K562 (cell line): ENCODE results near the gene OR8A1. TPM values are rescaled to one million over a fixed set of nuclear protein-coding genes. Genes with fewer than 3 reads are reported as not detected.

Experiments used
- ATAC-seq: fragments of 200-7000 bp; cut with Tn5 transposase; 3 replicates; pipeline ENCODE4 v1.9.1; 2020; ENCODE audit warnings: moderate library complexity
- BruUV-seq: library from RNA; stranded (reverse); fragments of 400-500 nt; replicated peaks from 2 replicates; lab custom pipeline; 2021; lab: Mats Ljungman, UMichigan
- CTCF ChIA-PET: fragments of 300-600 bp; formaldehyde crosslinking; extraction: SDS; loops from one replicate; lab custom pipeline; 2021; ENCODE audit warnings: low intra/inter-chr PET ratio; lab: Yijun Ruan, JAX
- POLR2A ChIA-PET: fragments of 300-600, 350-650 bp; sonication (Branson Sonifier 250); formaldehyde crosslinking; extraction: SDS; loops from one replicate; lab custom pipeline; 2021; ENCODE audit warnings: antibody characterized with exemption, inconsistent platforms; lab: Yijun Ruan, JAX
- DNase-seq, 4 experiments: peaks; one replicate each; pipeline versions ENCODE4 v3.0.0 to v3.0.0-alpha.2; 2011 to 2018; ENCODE audit warnings: low spot score in 3 of 4, mixed read lengths in 3 of 4; ENCODE audit errors: extremely low read depth in 1 of 4
- FAIRE-seq: peaks from 2 replicates; lab custom pipeline; 2011; peaks lifted over from hg19 to GRCh38; lab: Jason Lieb, UNC
- H2AFZ ChIP-seq: 2 replicates; pipeline ENCODE4 v1.6.0; 2011; ENCODE audit warnings: low read depth, low read length, control low read depth, inconsistent platforms
- H3K27ac ChIP-seq: fragments of 200-600 bp; 3 replicates; pipeline ENCODE4 v1.8.0; 2011; ENCODE audit warnings: low read depth, mild to moderate bottlenecking, control low read depth, inconsistent platforms, low read length, moderate library complexity, mixed read lengths; ENCODE audit errors: extremely low read depth
- H3K27me3 ChIP-seq, 2 experiments: fragments of 300-600 bp in 1 of 2; 2 replicates in 1 of 2; 3 replicates in 1 of 2; pipeline versions ENCODE4 v1.6.0 to v1.8.0; 2011; ENCODE audit warnings: inconsistent platforms in 2 of 2, low read length in 2 of 2, mild to moderate bottlenecking in 1 of 2, mixed read lengths in 1 of 2, moderate library complexity in 1 of 2; ENCODE audit not compliant: control insufficient read depth in 2 of 2, insufficient read depth in 2 of 2
- H3K36me3 ChIP-seq: fragments of 300-600 bp; 3 replicates; pipeline ENCODE4 v1.8.0; 2011; ENCODE audit warnings: mild to moderate bottlenecking, low read length, inconsistent platforms; ENCODE audit not compliant: control insufficient read depth, insufficient read depth
- H3K4me1 ChIP-seq, 2 experiments: fragments of 200-600 bp in 1 of 2; replicated peaks in 1 of 2; 2 replicates in 1 of 2; 3 replicates in 1 of 2; pipeline versions ENCODE4 v1.5.1 to v1.8.0; 2011; ENCODE audit warnings: inconsistent platforms in 2 of 2, low read length in 2 of 2, mild to moderate bottlenecking in 1 of 2, mixed read lengths in 1 of 2, moderate library complexity in 1 of 2; ENCODE audit not compliant: control insufficient read depth in 2 of 2, insufficient read depth in 2 of 2
- H3K4me2 ChIP-seq: 2 replicates; pipeline ENCODE4 v1.6.1; 2011; ENCODE audit warnings: low read length, control low read depth, inconsistent platforms, mixed read lengths; ENCODE audit not compliant: insufficient read depth
- H3K4me3 ChIP-seq: fragments of 200-600 bp; sonication (generic), shearing (Covaris generic); 2 replicates; pipeline ENCODE4 v1.5.1; 2016; ENCODE audit warnings: control low read depth, inconsistent platforms
- H3K79me2 ChIP-seq: fragments of 200-600 bp; 3 replicates; pipeline ENCODE4 v1.8.0; 2011; ENCODE audit warnings: low read length, inconsistent platforms; ENCODE audit not compliant: control insufficient read depth, insufficient read depth
- H3K9ac ChIP-seq, 2 experiments: 2 replicates each; pipeline versions ENCODE4 v1.6.0 to v1.6.1; 2011; ENCODE audit warnings: low read depth in 2 of 2, low read length in 2 of 2, control low read depth in 1 of 2, inconsistent platforms in 1 of 2, mild to moderate bottlenecking in 1 of 2, mixed read lengths in 1 of 2; ENCODE audit not compliant: insufficient read depth in 1 of 2
- H3K9me1 ChIP-seq: one replicate; pipeline ENCODE4 v1.6.0; 2011; ENCODE audit warnings: inconsistent platforms, mild to moderate bottlenecking, low read length, moderate library complexity; ENCODE audit not compliant: control insufficient read depth, insufficient read depth
- H3K9me3 ChIP-seq: replicated peaks from 2 replicates; pipeline ENCODE4 v1.5.1; 2011; ENCODE audit warnings: low read depth, low read length, inconsistent platforms; ENCODE audit not compliant: control insufficient read depth, insufficient read depth
- H4K20me1 ChIP-seq: replicated peaks from 2 replicates; pipeline ENCODE4 v1.6.1; 2011; ENCODE audit warnings: low read length, inconsistent platforms, mixed read lengths; ENCODE audit not compliant: control insufficient read depth, insufficient read depth
- POLR3G ChIP-seq: IDR thresholded peaks from 2 replicates; pipeline ENCODE4 v1.6.1; 2011; ENCODE audit not compliant: insufficient read length, insufficient replicate concordance; ENCODE audit errors: extremely low read depth
- ZFX ChIP-seq: sonication (generic); formaldehyde crosslinking; IDR thresholded peaks from 2 replicates; pipeline ENCODE4 v1.8.0; 2022; ENCODE audit warnings: mild to moderate bottlenecking, missing genetic modification reagents, moderate library complexity
- ZKSCAN3 ChIP-seq: fragments of 250-450 bp; sonication (Bioruptor Pico); IDR thresholded peaks from 2 replicates; pipeline ENCODE4 v1.4.0; 2020
- ZNF347 ChIP-seq: fragments of 450-650 bp; formaldehyde crosslinking; IDR thresholded peaks from 2 replicates; pipeline ENCODE4 v1.4.0; 2020; ENCODE audit warnings: low read depth, mild to moderate bottlenecking, moderate library complexity
- WGBS: fragments of 100-300 bp; shearing (Covaris generic); methylation state at CpG from one replicate; pipeline ENCODE4 v1.1.6; 2016; ENCODE audit warnings: low coverage, mixed read lengths; ENCODE audit not compliant: insufficient coverage; ENCODE audit errors: missing lambda C conversion rate; 5-methylcytosine and 5-hydroxymethylcytosine counted together
- in situ Hi-C: fragments of 300-500 bp; cut with MboI; formaldehyde crosslinking; loops from 4 replicates; pipeline ENCODE4 v1.15.0; 2018; ENCODE audit warnings: inconsistent platforms, mixed read lengths
- intact Hi-C: fragments of 100-400 bp; cut with micrococcal nuclease; formaldehyde crosslinking; loops from 2 replicates; pipeline ENCODE4 v1.14.2; 2022
- polyA plus RNA-seq, 8 experiments: library from polyadenylated mRNA; depleted of rRNA in 4 of 8; stranded (reverse) in 5 of 8; unstranded in 3 of 8; fragments of >200 nt; fragmentation: Nextera tagmentation in 2 of 8; fragmentation: Illumina TruSeq in 1 of 8; extraction: Ambion mirVana in 2 of 8; extraction: Trizol in 1 of 8; gene quantifications; 2 replicates each; pipeline versions ENCODE4 v1.2.1 to v1.2.3, GENCODE V29; 2011 to 2014; ENCODE audit warnings: inconsistent platforms in 1 of 8, missing spikeins in 1 of 8
- total RNA-seq, 7 experiments: library from RNA; depleted of rRNA in 6 of 7; stranded (reverse); fragments of >200 nt in 6 of 7; fragmentation: Illumina TruSeq in 2 of 7; extraction: Trizol in 2 of 7; gene quantifications; 2 replicates each; pipeline versions ENCODE4 v1.2.1 to v1.2.3, GENCODE V29; 2011 to 2021; ENCODE audit warnings: low replicate concordance in 1 of 7
- TF ChIP-seq, protein P1 (sequence below): fragments of 250-450 bp; sonication (Bioruptor Pico); IDR thresholded peaks from 2 replicates; pipeline ENCODE4 v1.5.0; 2021
- TF ChIP-seq, protein P2 (sequence below), 2 experiments: fragments of 450-650 bp in 1 of 2; IDR thresholded peaks; 2 replicates each; pipeline ENCODE4 v1.6.1; 2011 to 2017; ENCODE audit warnings: low read depth in 2 of 2, antibody characterized with exemption in 1 of 2, borderline replicate concordance in 1 of 2, low read length in 1 of 2, mild to moderate bottlenecking in 1 of 2, mixed read lengths in 1 of 2; ENCODE audit not compliant: control insufficient read depth in 1 of 2
- TF ChIP-seq, protein P3 (sequence below), 2 experiments: fragments of 450-650 bp; IDR thresholded peaks; 2 replicates each; pipeline ENCODE4 v1.6.1; 2018; ENCODE audit warnings: mild to moderate bottlenecking in 2 of 2, low read depth in 1 of 2; ENCODE audit not compliant: partially characterized antibody in 2 of 2

OR8A1 gene
- total and polyA plus RNA-seq, 9 of the 15 experiments (the other 6 are each of a cell fraction or from before 2014, with no cell fraction given): 0.27 to 2.7 (median 1.4) TPM

DNA sequence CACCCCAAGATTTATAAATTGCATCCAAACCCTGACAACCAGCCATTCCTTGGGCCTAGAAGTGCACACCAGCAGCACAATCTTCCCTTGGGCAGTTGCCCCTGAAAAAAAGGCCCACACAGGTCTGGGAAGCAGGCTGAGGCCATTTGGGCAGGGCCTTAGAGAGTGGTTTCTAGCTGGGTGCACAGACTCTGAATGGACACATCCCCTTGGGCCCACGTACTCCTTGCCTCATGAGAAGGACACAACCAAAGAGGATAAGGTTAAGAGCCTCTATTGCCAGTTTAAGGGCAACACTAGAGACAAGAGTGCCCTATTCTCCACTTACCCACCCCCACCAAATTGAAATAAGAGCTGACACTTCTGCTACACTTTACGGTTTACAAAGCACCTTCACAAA, 40.5 kb downstream of the OR8A1 start (continued):
- TF ChIP-seq, protein P1, sequence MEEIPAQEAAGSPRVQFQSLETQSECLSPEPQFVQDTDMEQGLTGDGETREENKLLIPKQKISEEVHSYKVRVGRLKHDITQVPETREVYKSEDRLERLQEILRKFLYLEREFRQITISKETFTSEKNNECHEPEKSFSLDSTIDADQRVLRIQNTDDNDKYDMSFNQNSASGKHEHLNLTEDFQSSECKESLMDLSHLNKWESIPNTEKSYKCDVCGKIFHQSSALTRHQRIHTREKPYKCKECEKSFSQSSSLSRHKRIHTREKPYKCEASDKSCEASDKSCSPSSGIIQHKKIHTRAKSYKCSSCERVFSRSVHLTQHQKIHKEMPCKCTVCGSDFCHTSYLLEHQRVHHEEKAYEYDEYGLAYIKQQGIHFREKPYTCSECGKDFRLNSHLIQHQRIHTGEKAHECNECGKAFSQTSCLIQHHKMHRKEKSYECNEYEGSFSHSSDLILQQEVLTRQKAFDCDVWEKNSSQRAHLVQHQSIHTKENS (CRISPR knock-in tag): no peak
- TF ChIP-seq, protein P2, sequence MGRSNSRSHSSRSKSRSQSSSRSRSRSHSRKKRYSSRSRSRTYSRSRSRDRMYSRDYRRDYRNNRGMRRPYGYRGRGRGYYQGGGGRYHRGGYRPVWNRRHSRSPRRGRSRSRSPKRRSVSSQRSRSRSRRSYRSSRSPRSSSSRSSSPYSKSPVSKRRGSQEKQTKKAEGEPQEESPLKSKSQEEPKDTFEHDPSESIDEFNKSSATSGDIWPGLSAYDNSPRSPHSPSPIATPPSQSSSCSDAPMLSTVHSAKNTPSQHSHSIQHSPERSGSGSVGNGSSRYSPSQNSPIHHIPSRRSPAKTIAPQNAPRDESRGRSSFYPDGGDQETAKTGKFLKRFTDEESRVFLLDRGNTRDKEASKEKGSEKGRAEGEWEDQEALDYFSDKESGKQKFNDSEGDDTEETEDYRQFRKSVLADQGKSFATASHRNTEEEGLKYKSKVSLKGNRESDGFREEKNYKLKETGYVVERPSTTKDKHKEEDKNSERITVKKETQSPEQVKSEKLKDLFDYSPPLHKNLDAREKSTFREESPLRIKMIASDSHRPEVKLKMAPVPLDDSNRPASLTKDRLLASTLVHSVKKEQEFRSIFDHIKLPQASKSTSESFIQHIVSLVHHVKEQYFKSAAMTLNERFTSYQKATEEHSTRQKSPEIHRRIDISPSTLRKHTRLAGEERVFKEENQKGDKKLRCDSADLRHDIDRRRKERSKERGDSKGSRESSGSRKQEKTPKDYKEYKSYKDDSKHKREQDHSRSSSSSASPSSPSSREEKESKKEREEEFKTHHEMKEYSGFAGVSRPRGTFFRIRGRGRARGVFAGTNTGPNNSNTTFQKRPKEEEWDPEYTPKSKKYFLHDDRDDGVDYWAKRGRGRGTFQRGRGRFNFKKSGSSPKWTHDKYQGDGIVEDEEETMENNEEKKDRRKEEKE (IDR thresholded peaks at IDR 0.05; ENCODE audit: borderline replicate concordance in 1 of 2, control insufficient read depth in 1 of 2, low read depth in 2 of 2, low read length in 1 of 2): no peak

DNA sequence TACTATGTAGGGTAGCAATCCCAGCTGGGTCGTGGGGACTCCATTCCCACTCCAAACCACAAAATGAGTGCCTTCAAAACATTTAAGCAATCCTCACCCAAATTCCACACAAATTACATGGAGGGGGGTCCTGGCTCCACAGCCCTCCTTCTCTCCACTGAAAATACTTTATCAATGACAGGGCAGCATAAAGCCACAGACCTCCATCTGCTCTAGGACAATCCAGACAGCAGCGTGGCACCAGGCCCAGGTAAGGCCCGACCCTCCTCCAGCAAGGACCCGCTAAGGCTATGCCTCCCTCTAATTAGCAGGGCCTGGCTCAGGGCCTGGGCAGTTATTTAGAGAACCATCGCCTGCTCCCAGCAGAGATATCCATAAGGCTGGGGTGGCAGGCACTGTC, 41.3 kb downstream of the OR8A1 start, which contains the start of gene PANX3:
TSS of gene PANX3 (plus strand) at position 365 of the 400 bp plus-strand sequence. CDS start 129 bp downstream, outside the sequence.
- DNase-seq (no peak), ATAC-seq (no peak), FAIRE-seq (no peak)
- 10% methylated on average over 5 of the region's 5 CpGs for WGBS
- no peaks in the 10 kb centered on the region for H4K20me1 ChIP-seq
- H3K4me1 ChIP-seq: no peaks in the 10 kb centered on the region; a peak in 2 of 5 replicates
- no peaks in the 10 kb centered on the region for H3K9me1 ChIP-seq
- no peak within 1 kb of the TSS; a peak in 1 of 4 replicates for H3K9ac ChIP-seq
- intact Hi-C loops: no loop called here
- H3K27ac ChIP-seq: no peak within 1 kb of the TSS
- ChIA-PET POLR2A (interaction anchor here (0.6 kb wide), 1 partner anchor 1372 kb away, joined by 4 read pairs; no protein-coding TSS in a partner anchor), CTCF (no interaction called here)
- peaks cover 3 to 13% of the 10 kb centered on the region in 2 experiments; a peak in 2 of 5 replicates for H3K27me3 ChIP-seq
- H2AFZ ChIP-seq: no peak within 1 kb of the TSS
- H3K4me3 ChIP-seq: no peak within 1 kb of the TSS
- H3K79me2 ChIP-seq: no peaks in the 10 kb centered on the region
- no peaks in the 10 kb centered on the region for H3K9me3 ChIP-seq
- in situ Hi-C loops: no loop called here
- H3K4me2 ChIP-seq: no peak within 1 kb of the TSS
- BruUV-seq: no TSS peak
- H3K36me3 ChIP-seq: no peaks in the 10 kb centered on the region
- no peak for TF ChIP-seq POLR3G
- no peak for TF ChIP-seq ZFX
- TF ChIP-seq, protein P3, sequence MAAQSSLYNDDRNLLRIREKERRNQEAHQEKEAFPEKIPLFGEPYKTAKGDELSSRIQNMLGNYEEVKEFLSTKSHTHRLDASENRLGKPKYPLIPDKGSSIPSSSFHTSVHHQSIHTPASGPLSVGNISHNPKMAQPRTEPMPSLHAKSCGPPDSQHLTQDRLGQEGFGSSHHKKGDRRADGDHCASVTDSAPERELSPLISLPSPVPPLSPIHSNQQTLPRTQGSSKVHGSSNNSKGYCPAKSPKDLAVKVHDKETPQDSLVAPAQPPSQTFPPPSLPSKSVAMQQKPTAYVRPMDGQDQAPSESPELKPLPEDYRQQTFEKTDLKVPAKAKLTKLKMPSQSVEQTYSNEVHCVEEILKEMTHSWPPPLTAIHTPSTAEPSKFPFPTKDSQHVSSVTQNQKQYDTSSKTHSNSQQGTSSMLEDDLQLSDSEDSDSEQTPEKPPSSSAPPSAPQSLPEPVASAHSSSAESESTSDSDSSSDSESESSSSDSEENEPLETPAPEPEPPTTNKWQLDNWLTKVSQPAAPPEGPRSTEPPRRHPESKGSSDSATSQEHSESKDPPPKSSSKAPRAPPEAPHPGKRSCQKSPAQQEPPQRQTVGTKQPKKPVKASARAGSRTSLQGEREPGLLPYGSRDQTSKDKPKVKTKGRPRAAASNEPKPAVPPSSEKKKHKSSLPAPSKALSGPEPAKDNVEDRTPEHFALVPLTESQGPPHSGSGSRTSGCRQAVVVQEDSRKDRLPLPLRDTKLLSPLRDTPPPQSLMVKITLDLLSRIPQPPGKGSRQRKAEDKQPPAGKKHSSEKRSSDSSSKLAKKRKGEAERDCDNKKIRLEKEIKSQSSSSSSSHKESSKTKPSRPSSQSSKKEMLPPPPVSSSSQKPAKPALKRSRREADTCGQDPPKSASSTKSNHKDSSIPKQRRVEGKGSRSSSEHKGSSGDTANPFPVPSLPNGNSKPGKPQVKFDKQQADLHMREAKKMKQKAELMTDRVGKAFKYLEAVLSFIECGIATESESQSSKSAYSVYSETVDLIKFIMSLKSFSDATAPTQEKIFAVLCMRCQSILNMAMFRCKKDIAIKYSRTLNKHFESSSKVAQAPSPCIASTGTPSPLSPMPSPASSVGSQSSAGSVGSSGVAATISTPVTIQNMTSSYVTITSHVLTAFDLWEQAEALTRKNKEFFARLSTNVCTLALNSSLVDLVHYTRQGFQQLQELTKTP (IDR thresholded peaks at IDR 0.05; ENCODE audit: low read depth in 1 of 2, partially characterized antibody in 2 of 2): no peak
- TF ChIP-seq ZKSCAN3 (CRISPR knock-in tag): no peak
- TF ChIP-seq ZNF347 (CRISPR knock-in tag): no peak
